HepG2 (cell line): ENCODE data around the gene ST6GALNAC6. TPM values are rescaled to one million over a fixed set of nuclear protein-coding genes. Genes with fewer than 3 reads are reported as not detected.
A peak's percentile ranks its signal among the peaks of the same experiment; 100 is the strongest.

Experiments
- KAT8 ChIP-seq: IDR thresholded peaks from 2 replicates; pipeline ENCODE4 v1.6.1; 2016; ENCODE audit warnings: missing genetic modification reagents, missing compliant biosample characterization
- MIXL1 ChIP-seq: IDR thresholded peaks from 2 replicates; pipeline ENCODE4 v1.6.1; 2016
- RCOR2 ChIP-seq: IDR thresholded peaks from 2 replicates; pipeline ENCODE4 v1.6.1; 2016; ENCODE audit warnings: missing biosample characterization, missing genetic modification reagents
- REPIN1 ChIP-seq: sonication (generic); formaldehyde crosslinking; IDR thresholded peaks from 2 replicates; pipeline ENCODE4 v1.8.0; 2022; ENCODE audit warnings: missing genetic modification reagents, low read depth, mild to moderate bottlenecking, borderline replicate concordance
- SMYD3 ChIP-seq: sonication (generic); formaldehyde crosslinking; IDR thresholded peaks from 2 replicates; pipeline ENCODE4 v1.8.1; 2023; ENCODE audit warnings: mild to moderate bottlenecking, missing genetic modification reagents
- ZHX2 ChIP-seq, 2 experiments: sonication (generic) in 1 of 2; formaldehyde crosslinking in 1 of 2; IDR thresholded peaks; 2 replicates each; pipeline versions ENCODE4 v1.6.1 to v1.9.0; 2014 to 2022; ENCODE audit warnings: antibody characterized with exemption in 1 of 2, borderline replicate concordance in 1 of 2, inconsistent platforms in 1 of 2, low read depth in 1 of 2, missing genetic modification reagents in 1 of 2
- ZNF101 ChIP-seq: sonication (generic); formaldehyde crosslinking; IDR thresholded peaks from 2 replicates; pipeline ENCODE4 v1.4.0; 2020; ENCODE audit warnings: mild to moderate bottlenecking, low read depth, missing genetic modification reagents, borderline replicate concordance
- ZNF205 ChIP-seq: IDR thresholded peaks from 2 replicates; pipeline ENCODE4 v1.6.1; 2018; ENCODE audit warnings: missing biosample characterization, missing genetic modification reagents
- ZNF383 ChIP-seq: sonication (generic); formaldehyde crosslinking; IDR thresholded peaks from 2 replicates; pipeline ENCODE4 v1.4.0; 2020; ENCODE audit warnings: missing genetic modification reagents, mild to moderate bottlenecking, borderline replicate concordance
- ZNF460 ChIP-seq: sonication (generic); formaldehyde crosslinking; IDR thresholded peaks from 2 replicates; pipeline ENCODE4 v1.5.1; 2020; ENCODE audit warnings: missing genetic modification reagents, mild to moderate bottlenecking, borderline replicate concordance
- ZNF512 ChIP-seq: sonication (generic); formaldehyde crosslinking; IDR thresholded peaks from 2 replicates; pipeline ENCODE4 v1.4.0; 2020; ENCODE audit warnings: mild to moderate bottlenecking, missing genetic modification reagents
- ZNF576 ChIP-seq: sonication (generic); formaldehyde crosslinking; IDR thresholded peaks from 2 replicates; pipeline ENCODE4 v1.4.0; 2020; ENCODE audit warnings: mild to moderate bottlenecking, missing genetic modification reagents
- ZNF720 ChIP-seq: sonication (generic); formaldehyde crosslinking; IDR thresholded peaks from 2 replicates; pipeline ENCODE4 v1.4.0; 2020; ENCODE audit warnings: missing genetic modification reagents
- ZNF879 ChIP-seq: sonication (generic); formaldehyde crosslinking; IDR thresholded peaks from 2 replicates; pipeline ENCODE4 v1.8.1; 2023; ENCODE audit warnings: missing genetic modification reagents
- ZSCAN12 ChIP-seq: sonication (generic); formaldehyde crosslinking; IDR thresholded peaks from 2 replicates; pipeline ENCODE4 v1.9.0; 2021; ENCODE audit warnings: mild to moderate bottlenecking, missing genetic modification reagents
- polyA plus RNA-seq, 8 experiments: library from polyadenylated mRNA; depleted of rRNA in 3 of 8; stranded (reverse) in 7 of 8; unstranded in 1 of 8; fragments of >200 nt; fragmentation: Illumina TruSeq in 4 of 8; extraction: Trizol in 4 of 8; gene quantifications; 2 replicates each; pipeline versions ENCODE4 v1.2.1 to v1.2.3, GENCODE V29; 2011 to 2016; ENCODE audit warnings: low read depth in 4 of 8, missing spikeins in 1 of 8, mixed read lengths in 1 of 8; ENCODE audit not compliant: insufficient read depth in 1 of 8
- total RNA-seq, 5 experiments: library from RNA; depleted of rRNA; stranded (reverse); fragments of >200 nt; fragmentation: Illumina TruSeq; extraction: Trizol; gene quantifications; 2 replicates each; pipeline ENCODE4 v1.2.3, GENCODE V29; 2016; ENCODE audit warnings: low read depth in 1 of 5
- TF ChIP-seq, protein P1 (sequence below): sonication (generic); formaldehyde crosslinking; IDR thresholded peaks from 2 replicates; pipeline ENCODE4; 2020; ENCODE audit warnings: missing genetic modification reagents, mild to moderate bottlenecking, borderline replicate concordance
- TF ChIP-seq, protein P2 (sequence below): sonication (generic); formaldehyde crosslinking; IDR thresholded peaks from 2 replicates; pipeline ENCODE4 v1.4.0; 2020; ENCODE audit warnings: missing genetic modification reagents

The ST6GALNAC6 gene
- total and polyA plus RNA-seq, 2 of the 13 experiments (the other 11 are each of a cell fraction or from before 2014, with no cell fraction given), result 18.5 to 65.4 TPM

GRCh38 chr9:127897193-127897692 is 2.2 kb downstream of the ST6GALNAC6 start (continued):
- TF ChIP-seq, protein P1, sequence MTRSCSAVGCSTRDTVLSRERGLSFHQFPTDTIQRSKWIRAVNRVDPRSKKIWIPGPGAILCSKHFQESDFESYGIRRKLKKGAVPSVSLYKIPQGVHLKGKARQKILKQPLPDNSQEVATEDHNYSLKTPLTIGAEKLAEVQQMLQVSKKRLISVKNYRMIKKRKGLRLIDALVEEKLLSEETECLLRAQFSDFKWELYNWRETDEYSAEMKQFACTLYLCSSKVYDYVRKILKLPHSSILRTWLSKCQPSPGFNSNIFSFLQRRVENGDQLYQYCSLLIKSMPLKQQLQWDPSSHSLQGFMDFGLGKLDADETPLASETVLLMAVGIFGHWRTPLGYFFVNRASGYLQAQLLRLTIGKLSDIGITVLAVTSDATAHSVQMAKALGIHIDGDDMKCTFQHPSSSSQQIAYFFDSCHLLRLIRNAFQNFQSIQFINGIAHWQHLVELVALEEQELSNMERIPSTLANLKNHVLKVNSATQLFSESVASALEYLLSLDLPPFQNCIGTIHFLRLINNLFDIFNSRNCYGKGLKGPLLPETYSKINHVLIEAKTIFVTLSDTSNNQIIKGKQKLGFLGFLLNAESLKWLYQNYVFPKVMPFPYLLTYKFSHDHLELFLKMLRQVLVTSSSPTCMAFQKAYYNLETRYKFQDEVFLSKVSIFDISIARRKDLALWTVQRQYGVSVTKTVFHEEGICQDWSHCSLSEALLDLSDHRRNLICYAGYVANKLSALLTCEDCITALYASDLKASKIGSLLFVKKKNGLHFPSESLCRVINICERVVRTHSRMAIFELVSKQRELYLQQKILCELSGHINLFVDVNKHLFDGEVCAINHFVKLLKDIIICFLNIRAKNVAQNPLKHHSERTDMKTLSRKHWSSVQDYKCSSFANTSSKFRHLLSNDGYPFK (CRISPR knock-in tag), result no peak; the same call in 1 of the 2 replicates
- TF ChIP-seq, protein P2, sequence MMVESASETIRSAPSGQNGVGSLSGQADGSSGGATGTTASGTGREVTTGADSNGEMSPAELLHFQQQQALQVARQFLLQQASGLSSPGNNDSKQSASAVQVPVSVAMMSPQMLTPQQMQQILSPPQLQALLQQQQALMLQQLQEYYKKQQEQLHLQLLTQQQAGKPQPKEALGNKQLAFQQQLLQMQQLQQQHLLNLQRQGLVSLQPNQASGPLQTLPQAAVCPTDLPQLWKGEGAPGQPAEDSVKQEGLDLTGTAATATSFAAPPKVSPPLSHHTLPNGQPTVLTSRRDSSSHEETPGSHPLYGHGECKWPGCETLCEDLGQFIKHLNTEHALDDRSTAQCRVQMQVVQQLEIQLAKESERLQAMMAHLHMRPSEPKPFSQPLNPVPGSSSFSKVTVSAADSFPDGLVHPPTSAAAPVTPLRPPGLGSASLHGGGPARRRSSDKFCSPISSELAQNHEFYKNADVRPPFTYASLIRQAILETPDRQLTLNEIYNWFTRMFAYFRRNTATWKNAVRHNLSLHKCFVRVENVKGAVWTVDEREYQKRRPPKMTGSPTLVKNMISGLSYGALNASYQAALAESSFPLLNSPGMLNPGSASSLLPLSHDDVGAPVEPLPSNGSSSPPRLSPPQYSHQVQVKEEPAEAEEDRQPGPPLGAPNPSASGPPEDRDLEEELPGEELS (CRISPR knock-in tag), result peak; percentile 80
- TF ChIP-seq REPIN1 (CRISPR knock-in tag) (no peak), ZNF512 (no peak), ZNF576 (CRISPR knock-in tag) (no peak), ZNF383 (no peak), ZNF101 (no peak), ZNF720 (no peak), SMYD3 (CRISPR knock-in tag) (no peak), KAT8 (CRISPR knock-in tag) (no peak), MIXL1 (CRISPR knock-in tag) (peak; percentile 25; the same call in 1 of the 2 replicates), ZSCAN12 (no peak), ZNF879 (CRISPR knock-in tag) (no peak), RCOR2 (CRISPR knock-in tag) (no peak), ZHX2 (IDR thresholded peaks at IDR 0.05; ENCODE audit: low read depth) (no peak), ZHX2 (CRISPR knock-in tag; IDR thresholded peaks at IDR 0.05; ENCODE audit: borderline replicate concordance) (no peak), ZNF205 (CRISPR knock-in tag) (0 out of 2 replicates have a peak, but pooled peaks have one; percentile 47), ZNF460 (CRISPR knock-in tag) (no peak; the same call in 1 of the 2 replicates)
